Activated T-cell treated with anti-CD3 and anti-CD28 coated beads for 4 hours (primary cell): ENCODE measurements around the gene SLC9A1.
"Not testable (repeated sequence)": the region's sequence is repeated elsewhere in the genome, so short reads cannot be mapped to it uniquely, and the experiment has no call there.

Experiments used
- DNase-seq: peaks from one replicate; pipeline ENCODE4 v3.0.0-alpha.2; 2020

SLC9A1 gene

DNA sequence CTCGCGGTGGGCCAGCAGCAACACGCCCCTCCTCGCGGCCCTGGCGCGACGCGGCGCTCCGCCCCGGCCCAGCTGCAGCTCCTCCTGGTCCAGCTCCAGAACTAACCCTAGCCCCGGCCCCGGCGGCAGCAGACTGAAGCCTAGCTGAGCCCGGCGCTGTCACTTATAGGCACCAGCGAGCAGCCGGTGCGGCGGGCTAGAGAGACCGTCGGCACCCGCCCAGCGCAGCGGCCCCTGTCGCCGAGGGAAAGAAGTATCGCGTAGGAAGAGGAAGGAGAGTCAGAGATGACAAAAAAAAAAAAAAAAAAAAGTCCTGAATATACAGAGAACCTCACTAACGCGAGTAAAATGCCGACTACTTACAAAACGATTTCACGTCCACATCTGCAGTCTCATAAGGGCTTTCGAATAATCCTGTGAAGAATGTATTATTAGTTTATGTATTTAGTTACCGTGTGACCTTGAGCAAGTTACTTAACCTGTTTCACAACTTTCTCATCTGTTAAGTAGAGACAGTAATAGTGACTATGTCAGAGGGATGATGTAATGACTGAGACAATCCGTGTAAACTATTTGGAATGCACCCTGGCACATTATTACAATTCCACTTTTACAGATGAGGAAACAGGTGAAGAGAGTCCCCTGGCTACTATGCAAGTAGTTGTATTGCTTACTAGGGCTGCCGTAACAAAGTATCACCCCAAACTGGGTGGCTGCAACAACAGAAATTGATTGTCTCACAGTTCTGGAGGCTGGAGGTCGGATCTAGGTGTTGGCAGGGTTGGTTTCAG is at the start of gene SLC9A1:
Gene SLC9A1, minus strand, starts transcription at position 135 of the 791 bp plus-strand sequence. CDS start 791 bp downstream, outside the sequence.
- peak; percentile 85 for DNase-seq

DNA sequence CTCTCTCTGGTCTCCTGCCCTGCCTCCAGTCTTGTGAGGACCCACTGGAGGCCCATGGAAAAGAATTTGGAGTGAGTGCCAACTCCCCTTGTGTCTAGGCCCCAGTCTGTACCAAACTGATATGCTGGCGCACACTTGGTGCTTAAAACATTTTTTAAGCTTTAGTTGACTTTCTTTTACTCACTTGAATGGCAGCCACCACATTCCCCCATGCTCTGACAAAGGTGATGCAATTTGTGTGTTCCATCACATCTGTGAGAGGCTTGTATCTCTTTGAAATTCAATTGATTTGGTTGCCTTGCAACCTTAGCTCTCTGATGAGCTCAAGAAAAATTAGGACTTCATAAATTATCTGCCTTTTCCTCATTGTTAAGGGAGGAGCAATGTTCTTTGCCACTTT is 49.0 kb upstream of the SLC9A1 start:
- DNase-seq, result no peak

DNA sequence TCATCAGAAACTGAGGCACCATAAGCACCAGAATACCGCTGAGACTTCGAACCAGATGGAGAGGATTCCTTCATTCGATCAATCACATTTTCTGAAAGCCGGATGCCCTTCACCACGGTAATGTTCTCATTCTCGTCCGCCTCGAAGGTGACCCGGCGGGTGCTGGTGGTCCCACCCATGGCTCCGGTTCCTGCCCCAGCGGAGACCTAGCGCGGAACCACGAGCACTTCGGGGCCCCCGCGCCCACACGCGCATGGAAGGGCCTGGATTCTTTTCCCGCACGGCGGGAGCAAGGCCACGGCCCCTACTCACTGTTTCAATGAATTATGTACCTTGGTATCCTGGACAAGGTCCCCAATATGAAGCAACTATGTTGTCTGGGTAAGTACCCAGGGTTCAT is 46.4 kb upstream of the SLC9A1 start:
- no peak for DNase-seq

DNA sequence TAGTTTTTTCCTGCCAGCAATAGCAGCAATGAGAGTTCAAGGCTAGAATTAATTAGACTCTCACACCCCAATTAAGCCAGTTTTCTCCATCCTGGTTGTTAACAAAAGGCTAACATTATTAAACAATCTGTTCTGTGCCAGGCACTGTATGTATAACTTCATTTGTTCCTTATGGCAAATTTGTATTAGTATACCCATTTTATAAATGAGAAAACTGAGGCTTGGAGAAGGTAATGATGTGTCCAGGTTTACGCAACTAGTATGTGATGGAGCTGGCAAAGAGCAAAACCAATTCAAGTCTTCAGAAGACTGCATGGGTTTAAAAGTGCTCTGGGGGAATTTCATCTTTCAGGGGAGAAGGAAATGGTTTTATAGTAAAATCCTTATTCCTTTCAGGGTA is 38.3 kb upstream of the SLC9A1 start:
- no peak for DNase-seq

DNA sequence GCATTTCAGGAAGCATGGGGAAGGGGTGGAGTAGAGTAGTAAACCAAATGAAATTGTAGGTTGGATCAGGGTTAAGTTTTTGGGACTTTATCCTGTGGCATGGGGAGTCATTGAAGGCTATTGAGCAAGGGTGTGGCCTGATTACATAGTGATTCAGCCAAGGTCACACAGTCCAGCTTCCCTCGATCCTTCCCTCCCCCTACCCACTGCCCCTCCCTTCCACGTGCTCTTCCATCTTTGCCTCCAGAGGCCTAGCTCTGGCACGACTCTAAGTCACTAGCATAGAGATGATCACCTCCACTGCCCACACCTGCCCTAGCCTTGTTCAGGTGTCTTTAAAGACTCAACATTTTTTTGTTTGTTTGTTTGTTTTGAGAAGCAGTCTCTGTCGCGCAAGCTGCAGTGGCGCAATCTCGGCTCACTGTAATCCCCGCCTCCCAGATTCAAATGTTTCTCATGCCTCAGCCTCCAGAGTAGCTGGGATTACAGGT is 37.2 kb upstream of the SLC9A1 start:
- DNase-seq, result no peak

DNA sequence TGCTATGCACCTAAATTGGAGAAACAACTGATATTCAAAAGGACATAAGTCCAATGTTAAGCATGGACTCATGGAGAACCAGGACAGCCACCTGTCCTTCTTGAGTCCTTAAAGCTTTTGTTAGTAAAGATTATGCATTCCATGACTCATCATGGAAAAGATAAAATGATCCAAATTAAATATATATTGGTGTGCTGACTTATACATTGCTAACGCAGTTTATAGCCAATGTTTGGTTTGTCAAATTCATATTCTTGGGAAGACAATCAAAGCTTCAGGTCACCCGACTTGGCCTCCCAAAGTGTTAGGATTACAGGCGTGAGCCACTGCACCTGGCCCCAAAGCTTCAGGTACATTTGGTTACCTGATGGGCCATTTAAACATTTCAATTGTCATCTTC is 29.7 kb upstream of the SLC9A1 start:
- DNase-seq, result not testable (repeated sequence)

DNA sequence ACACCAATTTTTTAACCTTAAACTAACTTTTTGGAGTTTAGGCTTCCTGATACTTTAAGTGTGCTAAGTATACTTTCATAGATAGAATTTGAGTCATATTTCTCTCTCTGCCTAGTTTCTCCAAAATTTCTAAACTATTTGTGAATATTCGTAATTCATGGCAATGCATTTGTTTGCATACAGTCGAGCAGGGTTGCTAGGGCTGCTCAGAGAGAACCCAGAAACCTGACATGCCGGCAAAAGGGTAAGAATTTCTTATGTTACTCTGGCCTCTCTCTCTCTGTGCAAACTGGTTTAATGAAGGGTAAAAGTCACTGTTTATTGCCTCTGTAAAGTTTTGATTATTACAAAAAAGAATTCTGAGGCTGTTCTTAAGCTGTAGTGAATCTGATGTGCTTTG is 25.1 kb upstream of the SLC9A1 start:
- DNase-seq, result no peak

DNA sequence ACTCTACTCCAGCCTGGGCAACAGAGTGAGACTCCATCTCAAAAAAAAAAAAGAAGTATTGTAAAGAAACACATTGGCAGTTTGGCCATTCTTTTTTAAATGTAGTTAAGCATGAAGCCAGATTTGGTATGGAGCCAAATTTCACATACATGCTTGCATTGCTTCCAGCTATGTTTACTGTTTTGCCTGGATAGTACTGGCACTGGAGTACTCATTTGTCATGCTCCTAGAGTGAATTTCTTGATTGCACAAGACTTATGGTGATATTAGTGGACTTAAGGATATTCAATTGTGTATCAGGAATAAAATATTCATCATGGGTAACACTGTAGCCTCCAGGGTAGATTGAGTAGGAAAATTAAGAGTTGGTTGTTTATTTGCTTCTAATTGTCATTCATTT is 24.5 kb upstream of the SLC9A1 start:
- DNase-seq, result no peak

DNA sequence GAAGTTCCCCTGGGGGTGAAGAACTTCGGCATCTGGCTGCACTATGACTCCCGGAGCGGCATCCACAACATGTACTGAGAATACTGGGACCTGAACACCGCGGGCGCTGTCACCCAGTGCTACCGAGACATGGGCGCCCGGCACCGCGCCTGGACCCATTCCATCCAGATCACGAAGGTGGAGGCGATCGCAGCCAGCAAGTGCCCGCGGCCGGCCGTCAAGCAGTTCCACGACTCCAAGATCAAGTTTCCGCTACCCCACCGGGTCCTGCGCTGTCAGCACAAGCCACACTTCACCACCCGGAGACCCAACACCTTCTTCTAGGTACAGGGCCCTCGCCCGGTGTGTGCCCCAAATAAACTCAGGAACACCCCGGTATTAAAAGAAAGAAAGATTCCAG is 22.0 kb upstream of the SLC9A1 start:
- no peak for DNase-seq

DNA sequence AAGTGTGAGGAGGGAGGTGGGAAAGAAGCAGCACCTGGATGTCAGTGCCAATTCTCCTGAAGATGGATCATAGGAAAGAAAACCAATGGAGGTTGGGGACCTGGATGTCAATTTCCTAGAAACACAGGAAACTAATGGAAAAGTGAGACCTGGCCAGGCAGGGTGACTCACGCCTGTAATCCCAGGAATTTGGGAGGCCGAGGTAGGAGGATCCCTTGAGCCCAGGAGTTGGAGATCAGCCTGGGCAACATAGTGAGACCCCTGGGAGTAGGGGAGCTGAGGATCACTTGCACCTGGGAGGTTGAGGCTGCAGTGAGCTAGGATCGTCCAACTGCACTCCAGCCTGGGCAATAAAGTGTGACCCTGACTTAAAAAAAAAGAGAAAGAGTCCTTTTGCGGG is 21.4 kb upstream of the SLC9A1 start:
- DNase-seq, result no peak

DNA sequence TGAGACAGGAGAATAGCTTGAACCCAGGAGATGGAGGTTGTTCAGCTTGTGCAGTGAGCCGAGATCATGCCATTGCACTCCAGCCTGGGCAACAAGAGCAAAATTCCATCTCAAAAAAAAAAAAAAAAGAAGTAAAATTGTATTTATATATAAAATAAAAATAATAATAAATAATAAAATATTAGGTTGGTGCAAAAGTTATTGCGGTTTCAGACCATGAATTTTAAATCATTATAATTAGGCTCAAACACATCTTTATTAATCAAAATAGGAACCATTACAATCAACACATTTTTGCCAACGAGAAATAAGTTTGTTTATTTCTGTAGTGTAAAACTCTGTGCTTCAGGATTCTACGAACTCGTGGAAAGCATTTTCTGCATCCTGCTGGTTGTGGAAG is 18.1 kb upstream of the SLC9A1 start:
- not testable (repeated sequence) for DNase-seq

DNA sequence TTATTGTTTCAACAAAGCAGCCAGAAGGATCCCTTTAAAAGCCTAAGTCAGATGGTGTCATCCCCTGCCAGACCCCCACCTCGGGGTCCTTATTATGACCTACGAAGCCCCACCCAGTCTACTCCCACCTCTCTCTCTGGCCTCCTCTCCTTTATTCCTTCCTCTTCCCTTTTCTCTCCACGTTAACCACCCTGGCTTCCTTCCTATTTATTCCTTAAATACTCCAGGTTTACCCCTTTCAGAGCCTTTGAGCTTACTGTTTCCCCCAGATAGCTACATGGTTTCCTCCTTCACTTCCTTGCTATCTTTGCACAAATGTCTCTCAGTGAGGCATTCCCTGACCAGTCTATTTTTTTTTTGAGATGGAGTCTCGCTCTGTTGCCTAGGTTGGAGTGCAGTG is 12.0 kb upstream of the SLC9A1 start:
- no peak for DNase-seq

DNA sequence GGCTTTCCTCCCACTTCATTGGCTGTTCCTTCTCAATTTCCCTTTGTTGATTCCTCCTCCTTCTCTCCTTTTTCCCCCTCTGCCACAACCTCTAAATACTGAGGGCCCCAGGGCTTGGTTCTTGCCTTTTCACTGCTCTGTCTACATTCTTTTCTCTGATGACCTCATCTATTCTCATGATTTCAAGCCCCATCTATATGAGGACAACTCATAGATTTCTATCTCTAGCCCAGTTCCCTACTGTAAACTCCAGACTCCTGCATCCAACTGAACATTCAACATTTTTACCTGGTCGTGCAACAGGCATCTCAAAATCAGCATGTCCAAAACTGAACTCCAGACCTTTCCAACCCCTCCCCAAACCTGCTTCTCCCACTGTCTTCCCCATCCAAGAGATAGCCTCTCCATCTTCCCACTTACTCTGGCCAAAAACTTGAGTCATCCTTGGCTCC is 11.5 kb upstream of the SLC9A1 start:
- DNase-seq, result no peak

DNA sequence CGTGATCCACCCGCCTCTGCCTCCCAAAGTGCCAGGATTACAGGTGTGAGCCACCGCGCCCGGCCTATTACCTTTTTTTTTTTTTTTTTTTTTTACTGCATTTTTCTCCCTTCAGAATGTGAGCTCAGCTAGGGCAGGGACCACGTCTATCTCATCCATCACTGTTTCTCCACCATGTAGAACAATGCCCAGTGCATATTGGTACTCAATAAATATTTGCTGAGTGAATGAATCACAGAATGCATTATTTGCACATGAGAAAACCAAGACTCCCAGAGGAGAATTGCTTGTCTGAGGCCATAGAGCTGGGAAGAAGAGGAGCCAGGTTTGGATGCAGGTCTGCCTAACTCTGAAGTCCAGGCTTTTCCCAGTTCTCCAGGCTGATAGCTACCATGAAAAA is 8.2 kb upstream of the SLC9A1 start:
- DNase-seq, result no peak

DNA sequence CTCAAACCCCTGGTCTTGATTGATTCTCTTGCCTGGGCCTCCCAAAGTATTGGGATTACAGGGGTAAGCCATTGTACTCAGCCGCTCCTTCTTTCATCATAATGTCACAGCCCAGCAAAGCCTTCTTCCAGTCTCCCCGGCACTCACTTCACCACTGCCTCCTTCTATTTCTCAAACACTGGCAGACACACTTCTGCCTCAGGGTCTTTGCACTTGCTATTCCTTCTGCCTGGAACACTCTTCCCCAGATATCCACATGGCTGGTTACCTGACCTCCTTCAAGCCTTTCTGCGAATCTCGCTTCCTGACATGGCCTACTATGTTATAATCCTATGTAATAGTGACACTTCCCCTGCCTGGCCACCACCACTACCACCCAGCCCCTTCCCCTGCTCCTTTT is 7.2 kb upstream of the SLC9A1 start:
- DNase-seq, result no peak

DNA sequence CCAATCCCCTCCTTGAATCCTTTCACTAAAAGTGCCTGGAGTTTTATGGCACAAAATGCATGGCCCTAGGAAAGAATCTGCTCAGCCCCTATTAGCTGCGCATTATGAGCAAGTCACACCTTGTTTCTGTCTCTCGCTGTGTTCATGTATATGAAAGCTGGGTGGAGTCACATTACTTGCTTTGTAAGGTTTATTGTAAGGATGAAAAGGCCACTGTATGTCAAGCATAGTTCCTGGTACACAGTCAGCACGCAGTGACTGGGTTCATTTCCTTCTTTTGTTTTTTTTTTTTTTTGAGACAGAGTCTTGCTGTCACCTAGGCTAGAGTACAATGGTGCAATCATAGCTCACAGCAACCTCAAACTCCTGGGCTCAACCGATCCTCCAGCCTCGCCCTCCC is 6.7 kb upstream of the SLC9A1 start:
- no peak for DNase-seq

DNA sequence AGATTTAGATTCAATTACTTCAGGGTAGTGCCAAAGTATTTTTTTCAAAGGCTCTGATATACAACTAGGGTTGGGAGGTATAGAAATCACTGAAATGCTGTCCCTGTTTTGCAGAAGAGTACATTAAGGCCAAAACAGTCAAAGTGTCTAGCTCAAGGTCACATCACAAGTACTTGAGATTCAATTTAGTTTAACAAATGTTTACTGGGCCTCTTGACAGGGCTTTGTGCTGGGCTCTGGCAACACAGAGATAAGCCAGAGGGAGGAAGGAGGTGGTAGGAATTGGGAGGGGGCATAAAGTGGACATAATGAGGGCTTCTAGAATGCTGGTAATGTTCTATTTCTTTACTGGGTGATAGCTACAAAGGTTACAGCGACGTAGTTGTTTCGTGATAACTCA is 2.3 kb upstream of the SLC9A1 start:
- DNase-seq, result no peak

DNA sequence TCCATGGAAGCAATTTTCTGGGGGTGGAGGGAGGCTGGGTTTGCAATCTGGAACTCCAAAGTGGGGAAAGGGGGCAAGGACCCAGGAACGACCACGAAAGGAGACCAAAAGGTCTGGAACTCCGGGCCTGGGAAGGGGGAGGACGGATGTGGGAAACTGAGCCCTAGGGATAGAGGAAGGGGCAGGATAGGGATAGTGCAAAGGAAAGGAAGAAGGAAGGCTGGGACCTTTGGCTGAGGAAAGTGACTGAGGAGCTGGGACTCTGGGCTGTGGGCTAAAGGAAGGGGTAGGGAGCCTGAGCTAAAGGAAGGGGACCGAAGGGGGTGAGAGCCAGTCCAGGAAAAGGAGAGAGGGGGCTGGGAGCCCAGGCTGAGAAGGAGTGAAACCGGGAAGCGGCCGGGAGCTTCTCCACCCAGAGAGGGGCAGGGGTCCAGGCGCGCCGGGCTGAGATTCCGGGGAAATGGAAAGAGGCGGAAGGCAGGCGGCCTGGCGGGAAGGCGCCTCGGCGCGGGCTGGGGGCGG is 395 bp downstream of the SLC9A1 start:
- no peak for DNase-seq

DNA sequence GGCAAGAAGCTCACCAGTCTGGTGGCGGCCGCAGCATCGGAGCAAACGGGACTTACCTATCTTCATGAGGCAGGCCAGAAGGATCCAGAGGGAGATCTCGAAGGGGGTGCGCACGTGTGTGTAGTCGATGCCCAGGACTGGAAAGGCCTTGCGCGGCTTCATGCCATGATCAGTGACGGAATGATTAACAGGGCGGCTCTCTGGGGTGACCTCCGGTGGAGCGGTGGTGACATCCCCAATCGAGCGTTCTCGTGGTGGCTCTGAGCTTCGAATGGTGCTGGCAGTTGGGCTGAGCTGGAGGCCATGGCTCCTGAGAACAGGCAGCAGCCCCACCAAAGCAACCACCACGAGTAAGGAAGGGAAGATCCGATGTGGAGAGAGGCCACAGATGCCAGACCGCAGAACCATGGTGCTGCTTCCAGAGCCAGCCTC is 982 bp downstream of the SLC9A1 start:
- DNase-seq, result no peak

DNA sequence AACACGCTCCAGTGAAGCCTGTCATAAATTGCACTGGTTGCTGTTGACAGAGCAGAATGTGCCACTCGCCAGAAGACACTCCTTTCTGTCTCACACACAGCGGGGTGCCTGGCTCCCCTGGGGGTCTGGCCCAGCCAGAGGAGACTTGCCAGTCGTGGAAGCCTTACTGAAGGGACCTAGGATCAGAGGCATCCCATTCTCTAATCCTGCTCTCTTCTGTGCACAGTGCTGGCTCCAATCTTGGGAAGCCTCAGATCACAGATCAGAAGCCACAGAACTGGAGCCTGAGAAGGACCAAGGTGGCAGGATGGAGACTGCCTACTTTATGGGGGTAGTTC is 1.4 kb downstream of the SLC9A1 start:
- no peak for DNase-seq

DNA sequence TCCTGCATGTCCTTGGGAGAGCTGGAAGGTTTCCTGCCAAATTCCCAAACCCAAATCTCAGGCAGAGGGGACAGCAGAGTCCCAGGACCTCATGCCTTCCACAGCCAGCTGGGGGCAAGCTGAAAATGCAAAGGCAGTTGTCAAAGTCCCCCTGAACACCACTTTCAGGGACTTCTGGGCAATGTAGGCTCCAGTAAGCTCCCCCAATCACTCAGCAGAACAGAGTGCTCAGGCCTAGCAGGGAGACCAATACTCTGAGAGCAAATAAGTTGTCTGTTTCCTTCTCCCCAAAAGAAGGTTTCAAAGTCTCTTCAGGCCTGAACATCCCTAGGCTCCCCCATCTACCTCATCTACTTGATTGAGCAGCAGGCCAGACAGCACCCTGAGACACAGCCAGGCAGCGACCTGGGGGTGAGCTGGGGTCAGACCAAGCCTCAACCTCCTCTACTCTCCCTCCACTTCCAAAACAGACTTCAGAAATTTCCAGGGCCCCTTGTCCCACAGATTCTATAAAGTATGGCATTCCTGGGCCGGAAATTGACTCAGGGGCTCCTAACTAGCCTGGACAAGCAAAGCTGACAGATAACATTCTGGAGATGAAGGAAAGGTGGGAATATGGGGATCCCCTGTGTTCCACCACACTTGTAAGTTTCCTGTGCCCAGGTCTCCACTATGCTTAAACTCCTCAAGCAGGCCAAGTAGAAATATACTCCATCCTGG is 1.9 kb downstream of the SLC9A1 start:
- no peak for DNase-seq

DNA sequence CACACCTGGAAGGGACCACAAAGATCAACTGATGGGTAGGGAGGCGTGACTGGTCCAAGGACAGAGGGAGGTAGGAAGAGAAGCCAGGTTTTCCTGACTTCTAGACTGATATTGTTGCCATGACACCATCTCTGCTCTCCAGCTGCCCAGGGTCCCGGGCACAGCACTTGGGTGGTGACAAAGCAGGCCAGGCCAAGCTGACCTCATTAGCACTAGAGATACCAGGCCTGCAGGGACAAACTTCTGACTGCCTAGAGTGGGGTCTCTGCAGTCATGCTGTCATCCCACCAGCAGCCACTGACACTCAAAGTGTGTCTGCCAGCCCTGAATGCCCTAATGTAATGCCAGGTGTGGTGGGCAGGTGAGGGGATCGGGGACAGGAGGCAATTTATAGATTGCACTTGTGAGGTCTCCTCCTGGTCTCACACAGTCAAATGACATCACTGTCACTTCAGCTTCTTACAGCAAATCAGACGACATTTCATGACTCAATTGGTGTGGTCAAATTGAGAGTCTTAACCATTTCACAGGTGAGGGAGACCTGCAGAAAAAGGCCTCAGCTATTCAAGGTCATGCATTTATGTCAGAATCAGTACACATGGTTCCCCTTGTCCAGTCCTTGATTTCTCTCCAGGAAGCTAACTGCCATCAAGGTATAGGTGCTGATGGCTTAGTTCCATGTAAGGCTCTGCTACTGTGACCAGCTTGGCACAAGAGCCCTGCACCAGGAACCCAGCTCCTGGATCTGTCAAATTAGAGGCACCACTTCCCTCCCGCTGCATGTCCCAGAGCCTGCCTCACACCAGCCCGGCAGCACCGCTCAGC is 2.7 kb downstream of the SLC9A1 start:
- no peak for DNase-seq

DNA sequence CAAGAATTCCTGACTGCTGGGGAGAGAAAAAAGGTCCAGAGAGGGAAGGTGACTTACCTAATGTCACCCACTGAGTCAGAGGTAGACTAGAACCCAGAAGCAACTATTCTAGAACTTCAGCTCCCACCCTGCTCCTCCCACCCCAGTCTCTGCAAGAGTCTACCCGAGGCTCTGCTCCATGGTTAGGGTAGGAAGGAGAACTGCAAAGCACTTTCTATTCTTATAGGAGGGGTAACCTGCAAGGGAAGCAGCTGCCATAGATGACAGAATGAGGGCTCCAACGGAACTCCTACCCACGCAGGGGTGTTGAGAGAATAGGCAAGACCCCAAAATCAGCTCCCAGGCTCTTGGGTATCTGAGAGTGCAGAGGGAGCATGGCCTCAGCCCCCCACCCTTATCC is 4.3 kb downstream of the SLC9A1 start:
- no peak for DNase-seq
